ENCODE results near the gene EIF4A3. TPM values are rescaled to one million over a fixed set of nuclear protein-coding genes. Genes with fewer than 3 reads are reported as not detected.
A peak's percentile ranks its signal among the peaks of the same experiment; 100 is the strongest.

The EIF4A3 gene
- total RNA-seq, 1 experiment from 2014 or later = 169 TPM

DNA sequence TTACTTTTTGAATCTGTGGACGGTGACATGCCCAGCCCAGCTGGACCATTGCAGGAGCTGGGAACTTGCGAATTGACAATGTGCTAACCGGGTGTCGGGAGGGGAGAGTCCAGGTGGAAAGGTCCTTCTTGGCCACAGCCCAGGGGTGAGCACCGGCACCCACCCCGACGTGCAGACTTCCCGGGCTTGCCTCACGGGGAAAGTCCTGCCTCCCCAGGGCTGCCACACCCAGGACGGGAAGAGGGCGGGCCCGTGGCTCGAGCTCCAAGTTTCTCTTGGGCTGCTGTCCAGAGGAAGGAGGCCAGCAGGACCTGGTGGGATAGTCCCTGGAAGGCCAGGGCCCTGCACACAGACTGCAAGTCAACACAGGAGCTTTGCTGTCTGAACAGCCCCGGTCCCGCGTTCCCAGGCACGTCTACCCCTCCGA lies 40.6 kb upstream of the EIF4A3 start:
- H3K27me3 ChIP-seq (ENCODE audit: control insufficient read depth, insufficient read depth, low read length) = no peaks in the 10 kb centered on the region
- in situ Hi-C loops (cut with HindIII; ENCODE audit: low pct_unique_long_range_greater_than_20kb, low sequenced_read_pairs) = no loop called here
- TF ChIP-seq POLR2AphosphoS5 (IDR thresholded peaks at IDR 0.05; ENCODE audit: low read depth, low read length) (no peak), SIN3A (IDR thresholded peaks at IDR 0.05; ENCODE audit: borderline replicate concordance, insufficient read depth, low read depth, low read length) (no peak), TCF7L2 (IDR thresholded peaks at IDR 0.05; ENCODE audit: low read depth, low read length) (no peak)
- TF ChIP-seq, protein P1, sequence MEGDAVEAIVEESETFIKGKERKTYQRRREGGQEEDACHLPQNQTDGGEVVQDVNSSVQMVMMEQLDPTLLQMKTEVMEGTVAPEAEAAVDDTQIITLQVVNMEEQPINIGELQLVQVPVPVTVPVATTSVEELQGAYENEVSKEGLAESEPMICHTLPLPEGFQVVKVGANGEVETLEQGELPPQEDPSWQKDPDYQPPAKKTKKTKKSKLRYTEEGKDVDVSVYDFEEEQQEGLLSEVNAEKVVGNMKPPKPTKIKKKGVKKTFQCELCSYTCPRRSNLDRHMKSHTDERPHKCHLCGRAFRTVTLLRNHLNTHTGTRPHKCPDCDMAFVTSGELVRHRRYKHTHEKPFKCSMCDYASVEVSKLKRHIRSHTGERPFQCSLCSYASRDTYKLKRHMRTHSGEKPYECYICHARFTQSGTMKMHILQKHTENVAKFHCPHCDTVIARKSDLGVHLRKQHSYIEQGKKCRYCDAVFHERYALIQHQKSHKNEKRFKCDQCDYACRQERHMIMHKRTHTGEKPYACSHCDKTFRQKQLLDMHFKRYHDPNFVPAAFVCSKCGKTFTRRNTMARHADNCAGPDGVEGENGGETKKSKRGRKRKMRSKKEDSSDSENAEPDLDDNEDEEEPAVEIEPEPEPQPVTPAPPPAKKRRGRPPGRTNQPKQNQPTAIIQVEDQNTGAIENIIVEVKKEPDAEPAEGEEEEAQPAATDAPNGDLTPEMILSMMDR (IDR thresholded peaks at IDR 0.05) = no peak
- TF ChIP-seq, protein P2, sequence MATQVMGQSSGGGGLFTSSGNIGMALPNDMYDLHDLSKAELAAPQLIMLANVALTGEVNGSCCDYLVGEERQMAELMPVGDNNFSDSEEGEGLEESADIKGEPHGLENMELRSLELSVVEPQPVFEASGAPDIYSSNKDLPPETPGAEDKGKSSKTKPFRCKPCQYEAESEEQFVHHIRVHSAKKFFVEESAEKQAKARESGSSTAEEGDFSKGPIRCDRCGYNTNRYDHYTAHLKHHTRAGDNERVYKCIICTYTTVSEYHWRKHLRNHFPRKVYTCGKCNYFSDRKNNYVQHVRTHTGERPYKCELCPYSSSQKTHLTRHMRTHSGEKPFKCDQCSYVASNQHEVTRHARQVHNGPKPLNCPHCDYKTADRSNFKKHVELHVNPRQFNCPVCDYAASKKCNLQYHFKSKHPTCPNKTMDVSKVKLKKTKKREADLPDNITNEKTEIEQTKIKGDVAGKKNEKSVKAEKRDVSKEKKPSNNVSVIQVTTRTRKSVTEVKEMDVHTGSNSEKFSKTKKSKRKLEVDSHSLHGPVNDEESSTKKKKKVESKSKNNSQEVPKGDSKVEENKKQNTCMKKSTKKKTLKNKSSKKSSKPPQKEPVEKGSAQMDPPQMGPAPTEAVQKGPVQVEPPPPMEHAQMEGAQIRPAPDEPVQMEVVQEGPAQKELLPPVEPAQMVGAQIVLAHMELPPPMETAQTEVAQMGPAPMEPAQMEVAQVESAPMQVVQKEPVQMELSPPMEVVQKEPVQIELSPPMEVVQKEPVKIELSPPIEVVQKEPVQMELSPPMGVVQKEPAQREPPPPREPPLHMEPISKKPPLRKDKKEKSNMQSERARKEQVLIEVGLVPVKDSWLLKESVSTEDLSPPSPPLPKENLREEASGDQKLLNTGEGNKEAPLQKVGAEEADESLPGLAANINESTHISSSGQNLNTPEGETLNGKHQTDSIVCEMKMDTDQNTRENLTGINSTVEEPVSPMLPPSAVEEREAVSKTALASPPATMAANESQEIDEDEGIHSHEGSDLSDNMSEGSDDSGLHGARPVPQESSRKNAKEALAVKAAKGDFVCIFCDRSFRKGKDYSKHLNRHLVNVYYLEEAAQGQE (IDR thresholded peaks at IDR 0.05; ENCODE audit: insufficient read depth in 1 of 2, low read depth in 2 of 2, low read length in 1 of 2) = no peak
- intact Hi-C loops (cut with micrococcal nuclease; ENCODE audit: unreplicated experiment) = no loop called here
- H3K36me3 ChIP-seq (ENCODE audit: control insufficient read depth, insufficient read depth, low read length) = no peaks in the 10 kb centered on the region
- BruUV-seq (replicated peaks) = no TSS peak
- H3K27ac ChIP-seq (ENCODE audit: low read length) = no peak overlapping the region
- ChIA-PET POLR2A (no interaction called here), CTCF (interaction anchor here (0.5 kb wide), 1 partner anchor 15 kb away, joined by 6 read pairs; no protein-coding TSS in a partner anchor)
- H3K4me1 ChIP-seq (ENCODE audit: control insufficient read depth, insufficient read depth, low read length) = no peaks in the 10 kb centered on the region; the same call in 1 of the 2 replicates
- peak; percentile 36 for ATAC-seq
- H3K9me3 ChIP-seq (ENCODE audit: control insufficient read depth, insufficient read depth, low read depth, low read length) = no peaks in the 10 kb centered on the region
- 0 out of 4 replicates have a peak overlapping the region, but pooled peaks of 1 of the 2 experiments have one; percentile 23 for H3K4me3 ChIP-seq (ENCODE audit: low read depth in 2 of 2, low read length in 2 of 2)
- no peak for DNase-seq (ENCODE audit: low read depth, low spot score)

DNA sequence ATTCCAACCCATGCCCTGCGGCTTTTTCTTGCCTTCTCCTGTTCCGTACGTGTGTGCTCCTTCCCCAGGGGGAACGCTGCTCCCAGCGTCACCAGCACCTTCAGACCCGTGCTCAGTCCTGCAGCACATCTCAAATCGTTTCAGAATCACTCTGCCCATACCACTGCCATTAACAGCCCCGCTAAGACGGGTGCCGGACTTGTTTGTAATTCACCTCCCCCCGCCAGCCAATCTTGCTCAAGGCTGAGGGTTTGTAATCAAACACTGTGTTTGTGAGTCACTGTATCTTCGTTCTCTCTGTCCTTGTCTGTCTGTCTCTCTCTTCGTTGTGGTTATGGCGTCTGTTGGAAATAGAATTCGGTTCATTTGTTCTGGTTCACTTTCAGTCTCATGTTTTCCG lies 40.2 kb upstream of the EIF4A3 start:
- intact Hi-C loops (cut with micrococcal nuclease; ENCODE audit: unreplicated experiment) = no loop called here
- POLR2A ChIA-PET = no interaction called here
- Histone ChIP-seq H3K27me3 (ENCODE audit: control insufficient read depth, insufficient read depth, low read length) (no peaks in the 10 kb centered on the region), H3K36me3 (ENCODE audit: control insufficient read depth, insufficient read depth, low read length) (no peaks in the 10 kb centered on the region), H3K27ac (ENCODE audit: low read length) (no peak overlapping the region), H3K4me1 (ENCODE audit: control insufficient read depth, insufficient read depth, low read length) (no peaks in the 10 kb centered on the region; the same call in 1 of the 2 replicates), H3K4me3 (ENCODE audit: low read depth in 2 of 2, low read length in 2 of 2) (no peak overlapping the region), H3K9me3 (ENCODE audit: control insufficient read depth, insufficient read depth, low read depth, low read length) (no peaks in the 10 kb centered on the region)
- in situ Hi-C loops (cut with HindIII; ENCODE audit: low pct_unique_long_range_greater_than_20kb, low sequenced_read_pairs) = no loop called here
- TF ChIP-seq TCF7L2 (IDR thresholded peaks at IDR 0.05; ENCODE audit: low read depth, low read length) (no peak), POLR2AphosphoS5 (IDR thresholded peaks at IDR 0.05; ENCODE audit: low read depth, low read length) (no peak), SIN3A (IDR thresholded peaks at IDR 0.05; ENCODE audit: borderline replicate concordance, insufficient read depth, low read depth, low read length) (no peak)
- TF ChIP-seq, protein P1 (IDR thresholded peaks at IDR 0.05) = no peak
- TF ChIP-seq, protein P2 (IDR thresholded peaks at IDR 0.05; ENCODE audit: insufficient read depth in 1 of 2, low read depth in 2 of 2, low read length in 1 of 2) = no peak
- no peak for DNase-seq (ENCODE audit: low read depth, low spot score)
- ATAC-seq = no peak
- no TSS peak for BruUV-seq (replicated peaks)
- CTCF ChIA-PET = no interaction called here

All from Panc1 (cell line).